ENCODE measurements around the gene OR51B6.
"Not testable (repeated sequence)": the region's sequence is repeated elsewhere in the genome, so short reads cannot be mapped to it uniquely, and the experiment has no call there.

The OR51B6 gene

DNA sequence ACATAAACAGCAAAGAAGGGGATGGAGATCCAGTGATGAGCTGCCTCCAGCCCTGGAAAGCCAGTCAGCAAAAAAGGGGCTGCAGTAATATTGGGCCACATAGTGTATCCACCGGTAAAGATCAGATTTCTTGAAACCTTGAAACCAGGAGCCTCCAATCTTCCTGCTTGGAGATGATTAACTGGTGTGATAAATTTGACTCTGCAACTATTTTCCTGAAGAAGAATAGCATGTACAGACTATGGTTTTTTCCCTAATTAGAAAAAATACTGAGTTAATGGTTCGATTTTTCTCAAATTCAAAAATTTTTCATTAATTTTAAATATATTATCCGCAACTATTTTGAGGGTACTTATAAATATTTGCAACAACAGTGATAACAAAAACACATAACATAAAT lies 27.1 kb upstream of the OR51B6 start, which contains the start of gene OR51B2:
TSS of gene OR51B2 (minus strand) at position 101 of the 400 bp plus-strand sequence. CDS start at position 101, 0 bp downstream.
- no peaks in the 10 kb centered on the region for H3K79me2 ChIP-seq (ENCODE audit: control insufficient read depth, insufficient read depth, low read length, poor library complexity)
- no peak within 1 kb of the TSS for H3K18ac ChIP-seq (ENCODE audit: low read length)
- no peak within 1 kb of the TSS for H2BK5ac ChIP-seq (ENCODE audit: low read depth, low read length, poor library complexity)
- H3K4me1 ChIP-seq (ENCODE audit: control insufficient read depth in 1 of 2, insufficient read depth in 2 of 2, low read length in 2 of 2): no peaks in the 10 kb centered on the region
- DNase-seq: no peak
- no CpG with 5 or more reads among the region's 3 CpGs for WGBS (ENCODE audit: extremely low coverage, insufficient coverage, insufficient read length)
- H2BK120ac ChIP-seq (ENCODE audit: insufficient read depth, low read length, poor library complexity): no peak within 1 kb of the TSS
- H3K9me3 ChIP-seq (ENCODE audit: insufficient read depth, low read depth, low read length): no peaks in the 10 kb centered on the region
- no peak within 1 kb of the TSS for H3K4ac ChIP-seq (ENCODE audit: low read depth, low read length)
- H2BK12ac ChIP-seq (ENCODE audit: low read length): no peak within 1 kb of the TSS
- H3K23ac ChIP-seq (ENCODE audit: low read length): no peak within 1 kb of the TSS
- H3K4me3 ChIP-seq (ENCODE audit: low read depth, low read length): no peak within 1 kb of the TSS
- no peak within 1 kb of the TSS for H4K91ac ChIP-seq (ENCODE audit: low read depth, low read length)
- H3K14ac ChIP-seq (ENCODE audit: low read length): no peak within 1 kb of the TSS
- H4K8ac ChIP-seq (ENCODE audit: low read depth, low read length): no peak within 1 kb of the TSS
- no peak within 1 kb of the TSS for H4K12ac ChIP-seq (ENCODE audit: low read depth, low read length)
- H3K36me3 ChIP-seq (ENCODE audit: control insufficient read depth in 1 of 2, insufficient read depth in 2 of 2, low read length in 2 of 2): no peaks in the 10 kb centered on the region
- no peak within 1 kb of the TSS for H2AK5ac ChIP-seq (ENCODE audit: low read length)
- H3K4me2 ChIP-seq (ENCODE audit: low read length): no peak within 1 kb of the TSS
- no peak within 1 kb of the TSS for H3K27ac ChIP-seq (ENCODE audit: low read depth, low read length)
- H3K9ac ChIP-seq (ENCODE audit: low read length): no peak within 1 kb of the TSS
- no peaks in the 10 kb centered on the region for H3K27me3 ChIP-seq (ENCODE audit: insufficient read depth, low read length)
- no peak within 1 kb of the TSS for H2AFZ ChIP-seq (ENCODE audit: insufficient read depth, low read length, poor library complexity)
- no peaks in the 10 kb centered on the region for H3K79me1 ChIP-seq (ENCODE audit: low read length)

DNA sequence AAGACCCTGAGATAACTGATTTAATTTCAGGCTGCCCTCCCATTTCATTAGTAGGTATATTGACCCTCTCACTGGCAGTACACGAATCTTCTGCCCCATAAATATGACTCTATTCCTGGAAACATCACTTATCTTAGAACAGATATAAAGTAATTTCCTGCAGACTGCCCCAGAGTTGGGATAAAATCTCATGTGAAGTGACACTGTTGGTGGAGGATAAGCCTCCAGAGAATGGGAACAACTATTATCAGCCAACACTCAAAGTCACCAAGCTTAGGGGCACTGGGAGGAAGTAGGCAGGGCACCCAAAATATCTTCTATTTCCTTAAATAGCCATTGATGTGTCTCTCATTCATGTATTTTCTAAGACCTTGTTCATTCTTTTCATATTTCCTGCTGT lies 16.1 kb upstream of the OR51B6 start:
- H3K18ac ChIP-seq (ENCODE audit: low read length): no peak overlapping the region
- H3K4me3 ChIP-seq (ENCODE audit: low read depth, low read length): no peak overlapping the region
- no peaks in the 10 kb centered on the region for H3K27me3 ChIP-seq (ENCODE audit: insufficient read depth, low read length)
- H3K9me3 ChIP-seq (ENCODE audit: insufficient read depth, low read depth, low read length): no peaks in the 10 kb centered on the region
- no peak overlapping the region for H3K4ac ChIP-seq (ENCODE audit: low read depth, low read length)
- H3K79me2 ChIP-seq (ENCODE audit: control insufficient read depth, insufficient read depth, low read length, poor library complexity): no peaks in the 10 kb centered on the region
- no CpG with 5 or more reads among the region's 1 CpG for WGBS (ENCODE audit: extremely low coverage, insufficient coverage, insufficient read length)
- H4K12ac ChIP-seq (ENCODE audit: low read depth, low read length): no peak overlapping the region
- no peak overlapping the region for H3K14ac ChIP-seq (ENCODE audit: low read length)
- no peak overlapping the region for H2AFZ ChIP-seq (ENCODE audit: insufficient read depth, low read length, poor library complexity)
- H2BK5ac ChIP-seq (ENCODE audit: low read depth, low read length, poor library complexity): no peak overlapping the region
- H3K4me1 ChIP-seq (ENCODE audit: control insufficient read depth in 1 of 2, insufficient read depth in 2 of 2, low read length in 2 of 2): no peaks in the 10 kb centered on the region
- no peak overlapping the region for H4K8ac ChIP-seq (ENCODE audit: low read depth, low read length)
- no peak overlapping the region for H3K9ac ChIP-seq (ENCODE audit: low read length)
- no peaks in the 10 kb centered on the region for H3K36me3 ChIP-seq (ENCODE audit: control insufficient read depth in 1 of 2, insufficient read depth in 2 of 2, low read length in 2 of 2)
- no peak overlapping the region for H2AK5ac ChIP-seq (ENCODE audit: low read length)
- no peak overlapping the region for H3K4me2 ChIP-seq (ENCODE audit: low read length)
- no peak overlapping the region for H3K23ac ChIP-seq (ENCODE audit: low read length)
- H3K27ac ChIP-seq (ENCODE audit: low read depth, low read length): no peak overlapping the region
- no peaks in the 10 kb centered on the region for H3K79me1 ChIP-seq (ENCODE audit: low read length)
- no peak overlapping the region for H2BK120ac ChIP-seq (ENCODE audit: insufficient read depth, low read length, poor library complexity)
- no peak for DNase-seq
- H2BK12ac ChIP-seq (ENCODE audit: low read length): no peak overlapping the region
- H4K91ac ChIP-seq (ENCODE audit: low read depth, low read length): no peak overlapping the region

DNA sequence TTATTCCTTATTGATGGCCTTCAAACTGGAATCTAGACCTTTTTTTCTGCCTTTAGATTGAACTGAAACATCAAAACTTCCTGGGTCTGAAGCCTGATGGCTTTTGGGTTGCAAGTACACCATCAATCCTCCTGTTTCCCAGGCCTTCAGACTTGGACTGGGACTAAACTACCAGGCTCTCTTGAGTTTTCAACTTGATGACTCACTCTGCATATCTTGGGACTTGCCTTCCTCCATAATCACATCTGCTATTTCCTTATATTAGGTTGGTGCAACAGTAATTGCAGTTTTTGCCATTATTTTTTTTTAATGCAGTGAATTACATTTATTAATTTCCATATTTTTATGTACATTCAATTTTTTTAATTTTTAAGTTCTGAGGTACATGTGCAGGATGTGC lies 15.0 kb upstream of the OR51B6 start:
- Histone ChIP-seq H4K91ac (ENCODE audit: low read depth, low read length) (no peak overlapping the region), H3K79me1 (ENCODE audit: low read length) (no peaks in the 10 kb centered on the region), H4K8ac (ENCODE audit: low read depth, low read length) (no peak overlapping the region), H2BK5ac (ENCODE audit: low read depth, low read length, poor library complexity) (no peak overlapping the region), H3K4ac (ENCODE audit: low read depth, low read length) (no peak overlapping the region), H3K4me1 (ENCODE audit: control insufficient read depth in 1 of 2, insufficient read depth in 2 of 2, low read length in 2 of 2) (no peaks in the 10 kb centered on the region), H3K79me2 (ENCODE audit: control insufficient read depth, insufficient read depth, low read length, poor library complexity) (no peaks in the 10 kb centered on the region), H4K12ac (ENCODE audit: low read depth, low read length) (no peak overlapping the region), H3K27me3 (ENCODE audit: insufficient read depth, low read length) (no peaks in the 10 kb centered on the region), H3K14ac (ENCODE audit: low read length) (no peak overlapping the region), H2BK120ac (ENCODE audit: insufficient read depth, low read length, poor library complexity) (no peak overlapping the region), H2BK12ac (ENCODE audit: low read length) (no peak overlapping the region), H3K4me2 (ENCODE audit: low read length) (no peak overlapping the region), H3K9ac (ENCODE audit: low read length) (no peak overlapping the region), H3K23ac (ENCODE audit: low read length) (no peak overlapping the region), H3K36me3 (ENCODE audit: control insufficient read depth in 1 of 2, insufficient read depth in 2 of 2, low read length in 2 of 2) (no peaks in the 10 kb centered on the region), H2AK5ac (ENCODE audit: low read length) (no peak overlapping the region), H3K18ac (ENCODE audit: low read length) (no peak overlapping the region), H3K27ac (ENCODE audit: low read depth, low read length) (no peak overlapping the region), H3K4me3 (ENCODE audit: low read depth, low read length) (no peak overlapping the region), H2AFZ (ENCODE audit: insufficient read depth, low read length, poor library complexity) (no peak overlapping the region), H3K9me3 (ENCODE audit: insufficient read depth, low read depth, low read length) (no peaks in the 10 kb centered on the region)
- DNase-seq: no peak

DNA sequence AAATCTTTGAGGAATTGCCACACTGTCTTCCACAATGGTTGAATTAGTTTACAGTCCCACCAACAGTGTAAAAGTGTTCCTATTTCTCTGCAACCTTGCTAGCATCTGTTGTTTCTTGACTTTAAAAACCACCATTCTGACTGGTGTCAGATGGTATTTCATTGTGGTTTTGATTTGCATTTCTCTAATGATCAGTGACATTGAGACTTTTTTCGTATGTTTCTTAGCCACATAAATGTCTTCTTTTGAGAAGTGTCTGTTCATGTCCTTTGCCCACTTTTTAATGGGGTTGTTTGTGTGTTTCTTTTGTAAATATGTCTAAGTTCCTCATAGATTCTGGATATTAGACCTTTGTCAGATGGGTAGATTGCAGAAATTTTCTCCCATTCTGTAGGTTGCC lies 14.1 kb upstream of the OR51B6 start:
- H3K23ac ChIP-seq (ENCODE audit: low read length); H2BK5ac ChIP-seq (ENCODE audit: low read depth, low read length, poor library complexity); H3K9me3 ChIP-seq (ENCODE audit: insufficient read depth, low read depth, low read length); H3K4me2 ChIP-seq (ENCODE audit: low read length); H2AK5ac ChIP-seq (ENCODE audit: low read length); H3K4me3 ChIP-seq (ENCODE audit: low read depth, low read length); DNase-seq; H3K36me3 ChIP-seq (ENCODE audit: control insufficient read depth in 1 of 2, insufficient read depth in 2 of 2, low read length in 2 of 2); H3K79me2 ChIP-seq (ENCODE audit: control insufficient read depth, insufficient read depth, low read length, poor library complexity); H3K9ac ChIP-seq (ENCODE audit: low read length); H2BK120ac ChIP-seq (ENCODE audit: insufficient read depth, low read length, poor library complexity); H3K4me1 ChIP-seq (ENCODE audit: control insufficient read depth in 1 of 2, insufficient read depth in 2 of 2, low read length in 2 of 2); H3K27me3 ChIP-seq (ENCODE audit: insufficient read depth, low read length); H3K14ac ChIP-seq (ENCODE audit: low read length); H3K4ac ChIP-seq (ENCODE audit: low read depth, low read length); H2BK12ac ChIP-seq (ENCODE audit: low read length); H2AFZ ChIP-seq (ENCODE audit: insufficient read depth, low read length, poor library complexity); H4K8ac ChIP-seq (ENCODE audit: low read depth, low read length); H3K79me1 ChIP-seq (ENCODE audit: low read length); H3K27ac ChIP-seq (ENCODE audit: low read depth, low read length); H4K91ac ChIP-seq (ENCODE audit: low read depth, low read length); H4K12ac ChIP-seq (ENCODE audit: low read depth, low read length); H3K18ac ChIP-seq (ENCODE audit: low read length): not testable (repeated sequence)
- no CpG with 5 or more reads among the region's 1 CpG for WGBS (ENCODE audit: extremely low coverage, insufficient coverage, insufficient read length)
